IMR-90 (cell line): ENCODE data around the gene ATXN3L. TPM values are rescaled to one million over a fixed set of nuclear protein-coding genes. Genes with fewer than 3 reads are reported as not detected.

Experiments
- ATAC-seq: fragments of 200-7000 bp; cut with Tn5 transposase; 2 replicates; pipeline ENCODE4 v1.9.1; 2020; ENCODE audit warnings: low read depth, mild to moderate bottlenecking, moderate library complexity
- BruUV-seq: library from RNA; stranded (reverse); fragments of 400-500 nt; replicated peaks from 2 replicates; lab custom pipeline; 2021; lab: Mats Ljungman, UMichigan
- CTCF ChIA-PET: fragments of 300-600 bp; formaldehyde crosslinking; extraction: SDS; loops from one replicate; lab custom pipeline; 2021; ENCODE audit warnings: antibody characterized with exemption; lab: Yijun Ruan, JAX
- POLR2A ChIA-PET: fragments of 300-600 bp; sonication (Branson Sonifier 250); formaldehyde crosslinking; loops from one replicate; lab custom pipeline; 2022; ENCODE audit warnings: antibody characterized with exemption; ENCODE audit not compliant: unreplicated experiment; lab: Charles Lee
- DNase-seq: peaks from one replicate; pipeline ENCODE4 v3.0.0; 2013
- H2AFZ ChIP-seq: replicated peaks from 2 replicates; pipeline ENCODE3; 2013; ENCODE audit warnings: low read length, mild to moderate bottlenecking; ENCODE audit not compliant: poor library complexity
- H2AK5ac ChIP-seq: 2 replicates; pipeline ENCODE4 v1.6.1; 2013; ENCODE audit warnings: low read depth, low read length, inconsistent platforms
- H2AK9ac ChIP-seq: replicated peaks from 2 replicates; pipeline ENCODE3; 2013; ENCODE audit warnings: mild to moderate bottlenecking, low read depth, low read length, moderate library complexity; ENCODE audit not compliant: poor library complexity
- H2BK120ac ChIP-seq: 2 replicates; pipeline ENCODE4 v1.6.1; 2013; ENCODE audit warnings: low read depth, low read length, inconsistent platforms
- H2BK15ac ChIP-seq: 3 replicates; pipeline ENCODE4 v1.6.1; 2013; ENCODE audit warnings: low read depth, low read length, inconsistent platforms
- H2BK20ac ChIP-seq: 2 replicates; pipeline ENCODE4 v1.6.1; 2013; ENCODE audit warnings: low read depth, mild to moderate bottlenecking, inconsistent platforms, low read length, moderate library complexity
- H2BK5ac ChIP-seq: 2 replicates; pipeline ENCODE4 v1.6.1; 2013; ENCODE audit warnings: mild to moderate bottlenecking, low read depth, low read length, inconsistent platforms; ENCODE audit not compliant: poor library complexity, severe bottlenecking
- H3K14ac ChIP-seq: replicated peaks from 2 replicates; pipeline ENCODE4 v1.6.1; 2013; ENCODE audit warnings: low read depth, low read length, inconsistent platforms
- H3K18ac ChIP-seq: 2 replicates; pipeline ENCODE4 v1.6.1; 2013; ENCODE audit warnings: low read depth, low read length, control low read depth
- H3K23ac ChIP-seq: 2 replicates; pipeline ENCODE4 v1.6.1; 2013; ENCODE audit warnings: low read depth, low read length, inconsistent platforms
- H3K27ac ChIP-seq: 2 replicates; pipeline ENCODE4 v1.5.1; 2013; ENCODE audit warnings: mild to moderate bottlenecking, control low read depth, low read length; ENCODE audit not compliant: insufficient read depth
- H3K27me3 ChIP-seq: 2 replicates; pipeline ENCODE4 v1.6.1; 2013; ENCODE audit warnings: low read length; ENCODE audit not compliant: control insufficient read depth, insufficient read depth
- H3K36me3 ChIP-seq: 2 replicates; pipeline ENCODE4 v1.6.1; 2013; ENCODE audit warnings: low read length, mixed read lengths; ENCODE audit not compliant: control insufficient read depth, insufficient read depth
- H3K4ac ChIP-seq: 2 replicates; pipeline ENCODE4 v1.6.1; 2013; ENCODE audit warnings: low read depth, low read length, inconsistent platforms
- H3K4me1 ChIP-seq: 2 replicates; pipeline ENCODE4 v1.6.1; 2013; ENCODE audit warnings: low read length, mixed read lengths; ENCODE audit not compliant: control insufficient read depth, insufficient read depth
- H3K4me2 ChIP-seq: 2 replicates; pipeline ENCODE4 v1.6.1; 2013; ENCODE audit warnings: low read depth, mild to moderate bottlenecking, control low read depth, low read length, moderate library complexity
- H3K4me3 ChIP-seq: 2 replicates; pipeline ENCODE4 v1.5.1; 2013; ENCODE audit warnings: low read depth, mild to moderate bottlenecking, control low read depth, low read length, moderate library complexity; ENCODE audit not compliant: insufficient read depth
- H3K56ac ChIP-seq: 2 replicates; pipeline ENCODE4 v1.6.1; 2013; ENCODE audit warnings: low read length, inconsistent platforms; ENCODE audit not compliant: insufficient read depth; ENCODE audit errors: extremely low read depth
- H3K79me1 ChIP-seq, 2 experiments: 2 replicates each; pipeline ENCODE4 v1.6.1; 2013; ENCODE audit warnings: low read length in 2 of 2, inconsistent platforms in 1 of 2, low read depth in 1 of 2
- H3K9ac ChIP-seq: 2 replicates; pipeline ENCODE4 v1.6.1; 2013; ENCODE audit warnings: low read depth, low read length, control low read depth
- H3K9me1 ChIP-seq: 2 replicates; pipeline ENCODE4 v1.6.1; 2013; ENCODE audit warnings: low read length, inconsistent platforms; ENCODE audit not compliant: insufficient read depth
- H3K9me3 ChIP-seq: 2 replicates; pipeline ENCODE4 v1.6.1; 2013; ENCODE audit warnings: low read length; ENCODE audit not compliant: control insufficient read depth, insufficient read depth
- H4K20me1 ChIP-seq: 2 replicates; pipeline ENCODE4 v1.6.1; 2013; ENCODE audit warnings: low read length, inconsistent platforms; ENCODE audit not compliant: insufficient read depth
- H4K5ac ChIP-seq: 2 replicates; pipeline ENCODE4 v1.6.1; 2013; ENCODE audit warnings: mild to moderate bottlenecking, low read depth, low read length, control low read depth
- H4K8ac ChIP-seq, 2 experiments: 2 replicates each; pipeline ENCODE4 v1.6.1; 2013; ENCODE audit warnings: low read depth in 2 of 2, low read length in 2 of 2, control low read depth in 1 of 2, inconsistent platforms in 1 of 2
- H4K91ac ChIP-seq: 2 replicates; pipeline ENCODE4 v1.6.1; 2013; ENCODE audit warnings: low read depth, low read length, inconsistent platforms; ENCODE audit not compliant: insufficient read depth
- FOS ChIP-seq: fragments of 150-350 bp; IDR thresholded peaks from 2 replicates; pipeline ENCODE4 v1.6.1; 2016; ENCODE audit warnings: low read depth, low read length
- MXI1 ChIP-seq: IDR thresholded peaks from 2 replicates; pipeline ENCODE4 v1.6.1; 2012; ENCODE audit warnings: low read depth, mild to moderate bottlenecking, low read length, moderate library complexity, borderline replicate concordance
- WGBS, 2 experiments: methylation state at CpG; one replicate each; pipeline versions ENCODE4 v1.1.5 to v1.1.7; 2013; ENCODE audit warnings: missing lambda C conversion rate in 2 of 2; ENCODE audit not compliant: insufficient read length in 1 of 2; ENCODE audit errors: extremely low coverage in 2 of 2; 5-methylcytosine and 5-hydroxymethylcytosine counted together
- dilution Hi-C: fragments of 300-500 bp; cut with HindIII; formaldehyde crosslinking; loops from one replicate; pipeline ENCODE4 v1.14.3; 2018; ENCODE audit warnings: low sequenced_read_pairs; ENCODE audit not compliant: unreplicated experiment
- in situ Hi-C: fragments of 300-500 bp; cut with MboI; formaldehyde crosslinking; loops from 3 replicates; pipeline ENCODE4 v1.14.3; 2019; ENCODE audit warnings: low sequenced_read_pairs, inconsistent platforms, mixed read lengths
- intact Hi-C: fragments of 100-400 bp; cut with micrococcal nuclease; formaldehyde crosslinking; loops from 2 replicates; pipeline ENCODE4 v1.10.0; 2022
- polyA plus RNA-seq, 3 experiments: library from polyadenylated mRNA; depleted of rRNA; stranded (reverse); fragments of >200 nt; gene quantifications; 2 replicates each; pipeline ENCODE4 v1.2.3, GENCODE V29; 2012; ENCODE audit warnings: low replicate concordance in 1 of 3
- total RNA-seq: library from RNA; depleted of rRNA; stranded (reverse); fragments of >200 nt; gene quantifications from 2 replicates; pipeline ENCODE4 v1.2.3, GENCODE V29; 2012

The ATXN3L gene
- total and polyA plus RNA-seq, 2 of the 4 experiments (the other 2 are of a cell fraction): not detected

DNA sequence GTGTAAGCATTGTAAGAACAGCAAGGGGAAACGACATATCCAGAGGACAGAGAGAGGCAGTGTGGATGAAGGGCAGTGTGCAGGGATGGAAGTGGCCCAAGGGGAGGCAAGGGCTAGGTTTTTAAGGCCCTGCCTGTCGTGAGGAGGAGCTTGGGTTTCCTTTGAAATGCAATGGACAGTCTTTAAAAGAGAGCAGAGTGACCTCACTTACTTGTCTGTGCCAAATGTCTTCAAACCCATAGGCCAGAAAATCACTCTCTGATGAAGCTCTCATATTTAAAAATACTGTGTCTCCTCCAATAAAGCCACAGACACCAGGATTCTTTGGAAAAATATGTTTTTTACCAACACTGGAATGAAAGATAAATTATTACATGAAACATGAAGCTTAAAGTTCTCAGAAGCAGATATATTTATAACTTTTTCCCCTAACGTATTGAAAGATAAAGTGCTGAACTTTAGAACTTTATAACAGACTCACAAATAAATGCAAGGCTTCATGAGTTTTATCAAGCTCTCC, 19.2 kb upstream of the ATXN3L start:
- no peak overlapping the region for H3K18ac ChIP-seq
- H3K79me1 ChIP-seq: no peaks in the 10 kb centered on the region
- no peak overlapping the region for H3K14ac ChIP-seq
- no peak overlapping the region for H2AK5ac ChIP-seq
- H3K27me3 ChIP-seq: no peaks in the 10 kb centered on the region
- H3K4me1 ChIP-seq: peaks cover 5% of the 10 kb centered on the region
- H3K4me3 ChIP-seq: no peak overlapping the region
- dilution Hi-C loops: no loop called here
- in situ Hi-C loops: no loop called here
- H4K8ac ChIP-seq: no peak overlapping the region
- no peak overlapping the region for H3K27ac ChIP-seq
- no peak overlapping the region for H3K56ac ChIP-seq
- H3K9me3 ChIP-seq: no peaks in the 10 kb centered on the region
- H2BK120ac ChIP-seq: no peak overlapping the region
- no peak overlapping the region for H2AK9ac ChIP-seq
- DNase-seq: no peak
- ChIA-PET CTCF (no interaction called here), POLR2A (no interaction called here)
- no peak overlapping the region for H2BK5ac ChIP-seq
- no peak overlapping the region for H2BK15ac ChIP-seq
- H4K5ac ChIP-seq: no peak overlapping the region
- H3K9ac ChIP-seq: no peak overlapping the region
- 0 out of 2 replicates have a peak overlapping the region, but pooled peaks have one; percentile 22 for H3K4ac ChIP-seq
- intact Hi-C loops: no loop called here
- WGBS, 2 experiments: 42% methylated on average over 1 of the region's 3 CpGs; no CpG with 5 or more reads in 1 of the 2 experiments
- no peaks in the 10 kb centered on the region for H3K36me3 ChIP-seq
- no peak overlapping the region for H3K23ac ChIP-seq
- no TSS peak for BruUV-seq
- H3K4me2 ChIP-seq: no peak overlapping the region
- no peak overlapping the region for H4K91ac ChIP-seq
- H4K20me1 ChIP-seq: no peaks in the 10 kb centered on the region
- 0 out of 2 replicates have a peak overlapping the region, but pooled peaks have one; percentile 20 for H2BK20ac ChIP-seq
- H2AFZ ChIP-seq: no peak overlapping the region
- no peak for TF ChIP-seq FOS
- no peak for TF ChIP-seq MXI1
- no peak for ATAC-seq
- H3K9me1 ChIP-seq: 0 out of 2 replicates have a peak, but pooled peaks cover 3% of the 10 kb centered on the region
